IPS DF 19.7 (cell line): ENCODE data around the gene WDR86.

Experiments
- DNase-seq: peaks from one replicate; pipeline ENCODE4 v3.0.0-alpha.2; 2013; ENCODE audit warnings: low read depth, low spot score

Gene WDR86

GRCh38 chr7:151379534-151380198, 30.2 kb downstream of the WDR86 start:
- DNase-seq, result no peak

DNA sequence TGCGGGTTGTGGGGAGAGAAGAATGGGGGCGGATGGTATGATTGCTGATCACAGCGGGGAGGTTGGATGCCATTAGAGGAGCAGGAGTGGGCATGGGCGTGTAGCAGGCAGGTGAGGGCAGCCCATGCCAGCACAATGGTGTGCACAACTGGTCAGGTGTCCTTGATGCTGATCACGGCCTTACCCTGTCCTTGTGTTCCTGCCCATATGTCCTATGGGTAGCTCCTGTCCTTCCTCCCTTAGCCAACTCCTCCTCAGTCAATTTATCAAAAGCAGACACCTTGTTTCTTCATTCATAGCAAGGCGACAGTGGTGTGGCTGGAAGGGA, 30.7 kb downstream of the WDR86 start:
- no peak for DNase-seq

- DNase-seq, result no peak
These were observed 31.2 kb downstream of the WDR86 start for GRCh38 chr7:151378496-151379192.

- no peak for DNase-seq
These were observed 31.8 kb downstream of the WDR86 start for GRCh38 chr7:151378011-151378410.

DNA sequence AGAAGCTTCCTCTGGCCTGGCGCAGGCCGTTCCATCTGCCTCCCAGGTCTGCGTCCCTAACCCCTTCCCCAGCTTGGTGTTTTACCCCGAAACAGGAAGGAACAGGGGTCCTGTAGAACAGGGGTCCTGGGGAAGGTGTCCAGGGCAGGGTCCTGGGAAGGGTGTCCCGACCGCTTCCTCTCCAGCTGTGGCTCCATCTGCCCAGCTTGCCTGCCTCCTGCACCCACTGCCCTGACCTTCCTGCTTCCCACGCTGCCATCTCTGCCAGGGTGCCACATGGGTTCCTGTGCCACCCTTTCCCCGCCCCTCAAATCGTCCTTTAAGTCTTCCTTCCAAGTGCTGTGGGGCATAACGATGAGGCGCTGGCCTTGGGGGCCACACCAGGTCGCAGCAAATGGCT, 32.4 kb downstream of the WDR86 start:
- no peak for DNase-seq

- DNase-seq, result no peak
These were observed 33.5 kb downstream of the WDR86 start for GRCh38 chr7:151376218-151376902.

DNA sequence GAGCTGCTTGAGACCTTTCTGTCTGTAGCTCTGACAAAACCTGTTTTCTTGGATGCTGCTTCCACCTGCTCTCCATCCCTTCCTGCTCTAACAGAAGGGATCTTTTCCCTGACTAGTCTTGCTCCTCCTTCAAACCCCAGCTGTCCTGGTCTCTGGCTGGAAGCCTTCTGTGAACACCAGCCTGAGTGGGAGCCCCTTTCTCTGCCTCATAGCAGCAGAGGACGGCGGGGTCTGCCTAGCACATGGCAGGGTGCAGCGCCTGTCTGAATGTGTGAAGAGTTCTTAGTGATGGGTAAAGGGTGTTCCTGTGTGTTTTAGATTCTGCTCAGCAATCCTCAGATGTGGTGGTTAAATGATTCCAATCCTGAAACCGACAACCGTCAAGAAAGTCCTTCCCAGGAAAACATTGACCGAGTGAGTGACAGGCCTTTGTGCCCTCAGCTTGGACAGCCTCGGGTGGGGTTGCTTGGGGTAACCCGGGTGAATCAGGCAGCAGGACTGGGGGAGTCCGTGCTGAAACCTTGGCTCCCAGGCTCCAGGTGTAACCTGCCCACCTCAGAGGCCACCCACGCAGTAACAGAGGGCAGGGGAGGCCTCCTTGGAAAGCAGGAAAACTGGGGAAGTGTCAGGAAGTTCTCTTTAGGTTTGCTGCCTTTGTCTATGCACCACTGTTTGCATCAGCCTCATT, 34.2 kb downstream of the WDR86 start:
- DNase-seq, result no peak

DNA sequence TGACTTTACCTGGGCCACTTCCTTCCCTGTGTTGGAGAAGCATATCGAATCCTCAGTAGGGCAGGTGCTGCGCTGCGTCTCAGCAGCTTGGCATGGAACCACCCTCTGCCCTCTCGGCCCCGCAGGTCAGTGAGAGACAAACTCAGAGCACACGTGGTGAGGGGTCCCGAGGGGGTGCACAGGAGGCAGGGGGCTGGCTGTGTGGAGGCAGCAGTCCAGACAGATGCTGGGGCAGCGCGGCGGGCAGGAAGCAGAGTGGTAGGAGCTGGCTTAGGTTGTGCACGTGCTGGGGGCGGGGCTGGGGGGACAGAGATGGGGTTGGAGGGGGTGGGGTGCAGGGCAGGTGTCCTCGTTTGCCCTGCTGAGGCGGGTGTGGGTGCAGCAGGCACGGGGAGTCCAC, 35.1 kb downstream of the WDR86 start:
- no peak for DNase-seq

GRCh38 chr7:151374139-151374538, 35.7 kb downstream of the WDR86 start:
- DNase-seq, result no peak

DNA sequence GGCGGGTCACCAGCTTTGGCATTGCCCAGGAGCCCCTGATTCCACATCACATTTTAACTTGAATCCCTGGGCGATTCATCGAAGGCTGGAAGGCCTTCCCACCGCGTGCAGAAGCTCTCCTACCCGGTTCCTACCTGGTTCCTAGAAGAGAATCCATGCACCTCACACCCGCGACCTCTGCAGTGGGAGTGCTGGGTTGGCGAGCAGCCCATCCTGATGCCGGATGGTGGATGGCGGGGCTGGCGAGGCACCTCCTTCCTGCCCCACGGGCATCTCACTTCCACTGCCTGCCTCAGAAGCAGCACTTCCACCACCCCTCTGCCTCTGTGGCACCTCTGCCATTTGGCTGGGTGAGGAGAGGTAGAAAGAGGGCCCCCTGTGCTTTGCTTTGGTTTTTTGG, 36.2 kb downstream of the WDR86 start:
- DNase-seq, result no peak

- no peak for DNase-seq
These were observed 37.1 kb downstream of the WDR86 start for GRCh38 chr7:151372612-151373265.

DNA sequence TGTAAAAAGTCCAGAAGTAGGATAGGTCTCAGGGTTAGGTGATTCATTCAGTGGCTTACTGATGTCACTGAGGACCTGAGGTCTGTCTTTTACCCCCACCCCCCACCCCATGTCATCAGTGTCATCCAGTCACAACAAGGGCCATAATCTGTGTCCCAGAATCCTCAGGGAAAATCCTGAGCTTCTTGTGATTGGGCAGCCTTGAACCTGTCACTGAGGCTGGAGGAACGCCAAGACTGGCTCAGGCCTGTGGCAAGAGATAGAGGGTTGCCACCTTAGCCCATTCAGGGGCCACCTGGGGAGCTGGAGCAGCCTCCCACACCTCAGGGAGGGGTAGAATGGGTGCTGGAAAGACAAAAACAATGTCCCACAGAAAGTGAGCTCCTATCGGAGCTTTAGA, 38.6 kb downstream of the WDR86 start:
- no peak for DNase-seq

DNA sequence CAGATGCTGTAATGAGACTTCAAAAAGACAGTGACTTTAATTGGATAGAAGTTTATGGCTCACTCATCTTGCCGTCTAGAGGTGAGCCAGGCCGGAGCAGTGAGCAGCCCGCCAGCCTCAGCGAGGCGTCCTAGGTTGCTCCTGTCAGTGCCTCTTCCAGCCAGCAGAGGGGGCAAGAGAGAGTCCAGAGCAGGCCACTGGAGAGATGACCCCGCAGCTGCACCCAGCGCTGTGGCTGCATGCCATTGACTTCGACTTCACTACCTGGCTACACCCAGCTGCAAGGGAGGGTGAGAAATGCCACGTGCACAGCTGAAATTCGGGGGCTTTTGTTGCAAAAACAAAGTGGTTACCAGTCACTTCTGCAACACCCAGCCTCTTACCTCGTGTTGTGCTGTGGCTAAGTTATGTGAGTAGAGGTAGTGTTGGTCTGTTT, 41.7 kb downstream of the WDR86 start:
- DNase-seq, result peak; percentile 68

DNA sequence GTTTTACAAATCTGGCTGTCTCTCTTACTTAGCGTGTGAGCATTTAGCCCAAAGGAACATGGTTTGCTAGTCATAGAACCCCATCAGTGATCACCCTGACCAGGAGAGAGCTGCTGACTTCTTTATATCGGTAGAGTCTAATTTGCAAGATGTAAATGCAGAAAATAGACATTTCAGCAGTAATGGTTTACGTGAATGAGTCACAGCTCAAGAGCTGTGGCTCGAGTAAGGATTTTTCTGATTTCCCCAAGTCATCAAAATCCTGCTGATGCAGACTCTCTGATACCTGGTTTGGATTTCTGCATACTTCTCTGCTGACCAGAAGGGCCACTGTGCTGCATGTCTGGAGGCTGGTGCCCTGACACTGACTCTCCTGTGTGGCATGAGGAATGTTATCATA, 42.6 kb downstream of the WDR86 start:
- no peak for DNase-seq

- no peak for DNase-seq
These were observed 43.0 kb downstream of the WDR86 start for GRCh38 chr7:151366880-151367222.

GRCh38 chr7:151366166-151366879, 43.5 kb downstream of the WDR86 start:
- no peak for DNase-seq

DNA sequence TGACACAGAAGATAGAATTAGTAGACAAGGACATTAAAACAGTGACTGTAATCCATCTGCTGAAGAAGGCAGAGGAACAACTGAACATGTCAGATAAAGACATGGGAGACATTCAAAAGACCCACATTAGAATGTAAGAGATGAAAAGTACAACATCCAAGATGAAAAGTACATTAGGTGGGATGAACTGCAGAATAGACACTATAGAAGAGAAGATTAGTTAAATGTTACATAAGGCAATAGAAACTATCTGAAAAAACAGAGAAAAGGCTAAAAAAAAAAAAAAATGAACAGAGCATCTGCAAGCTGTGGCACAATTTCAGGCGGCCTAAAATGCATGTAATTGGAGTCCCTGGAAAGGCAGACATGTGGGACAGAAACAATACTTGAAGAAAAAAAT, 46.7 kb downstream of the WDR86 start:
- no peak for DNase-seq

GRCh38 chr7:151361193-151361959, 48.5 kb downstream of the WDR86 start:
- DNase-seq, result no peak

DNA sequence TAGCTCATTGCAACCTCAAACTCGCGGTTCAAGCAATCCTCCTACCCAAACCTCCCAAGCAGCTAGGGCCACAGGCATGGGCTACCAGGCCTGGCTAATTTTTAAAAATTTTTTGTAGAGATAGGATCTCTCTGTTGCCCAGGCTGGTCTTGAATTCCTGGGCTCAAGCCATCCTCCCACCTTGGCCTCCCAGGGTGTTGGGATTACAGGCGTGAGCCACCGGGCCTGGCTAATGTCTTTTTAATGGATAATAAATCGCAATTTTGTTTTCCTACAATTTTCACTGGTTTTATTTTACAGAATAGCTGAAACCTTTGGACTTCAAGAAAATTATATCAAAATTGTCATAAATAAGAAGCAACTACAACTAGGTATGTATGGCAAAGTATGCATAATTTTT, 57.3 kb downstream of the WDR86 start:
- DNase-seq, result no peak

GRCh38 chr7:151351967-151352366, 57.9 kb downstream of the WDR86 start:
- DNase-seq, result no peak

DNA sequence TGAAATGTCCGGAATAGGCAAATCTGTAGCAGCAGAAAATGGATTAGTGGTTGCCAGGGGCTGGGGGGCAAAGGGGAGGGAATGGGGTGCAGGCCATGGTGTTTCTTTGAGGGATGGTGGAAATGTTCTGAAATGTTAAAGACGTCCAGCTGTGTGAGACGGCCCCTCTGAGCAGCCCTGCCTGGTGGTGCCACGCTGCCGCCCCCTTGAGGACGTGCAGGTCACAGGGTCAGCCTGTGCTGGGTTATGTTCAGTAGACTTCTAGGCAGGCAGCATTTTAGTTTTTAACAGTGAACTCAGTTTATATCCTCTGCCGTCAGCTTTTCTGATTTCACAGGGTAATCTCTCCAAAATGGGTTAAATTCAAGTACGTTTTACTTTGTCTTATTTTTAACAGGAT, 58.8 kb downstream of the WDR86 start:
- no peak for DNase-seq
